HEK293T (cell line): ENCODE measurements around the gene UCP3.

Experiments used
- ARNT ChIP-seq: fragments of 450-650 bp; IDR thresholded peaks from 2 replicates; pipeline ENCODE4 v1.6.1; 2017; ENCODE audit warnings: mild to moderate bottlenecking
- BHLHE40 ChIP-seq: fragments of 450-650 bp; IDR thresholded peaks from 2 replicates; pipeline ENCODE4 v1.6.1; 2016; ENCODE audit warnings: mild to moderate bottlenecking, moderate library complexity, borderline replicate concordance
- CTBP1 ChIP-seq: fragments of 450-650 bp; IDR thresholded peaks from 2 replicates; pipeline ENCODE4 v1.6.1; 2016; ENCODE audit warnings: borderline replicate concordance
- ELF4 ChIP-seq: fragments of 450-650 bp; IDR thresholded peaks from 2 replicates; pipeline ENCODE4 v1.6.1; 2017; ENCODE audit warnings: antibody characterized with exemption
- FOXA1 ChIP-seq: fragments of 450-650 bp; IDR thresholded peaks from 2 replicates; pipeline ENCODE4 v1.6.1; 2016; ENCODE audit warnings: mild to moderate bottlenecking
- FOXK2 ChIP-seq: fragments of 450-650 bp; IDR thresholded peaks from 2 replicates; pipeline ENCODE4 v1.6.1; 2016; ENCODE audit warnings: mild to moderate bottlenecking
- FOXM1 ChIP-seq: fragments of 450-650 bp; IDR thresholded peaks from 2 replicates; pipeline ENCODE4 v1.6.1; 2017; ENCODE audit warnings: mild to moderate bottlenecking, borderline replicate concordance
- HDGF ChIP-seq: fragments of 450-650 bp; IDR thresholded peaks from 2 replicates; pipeline ENCODE4 v1.6.1; 2017; ENCODE audit warnings: antibody characterized with exemption, borderline replicate concordance
- LEF1 ChIP-seq: fragments of 450-650 bp; IDR thresholded peaks from 2 replicates; pipeline ENCODE4 v1.6.1; 2017; ENCODE audit warnings: mild to moderate bottlenecking, borderline replicate concordance
- SP1 ChIP-seq: fragments of 450-650 bp; IDR thresholded peaks from 2 replicates; pipeline ENCODE4 v1.6.1; 2017
- SUZ12 ChIP-seq: fragments of 450-650 bp; IDR thresholded peaks from 2 replicates; pipeline ENCODE4 v1.6.1; 2016; ENCODE audit warnings: mild to moderate bottlenecking
- TARDBP ChIP-seq: fragments of 450-650 bp; IDR thresholded peaks from 2 replicates; pipeline ENCODE4 v1.6.1; 2016
- TF ChIP-seq, protein P1 (sequence below): fragments of 450-650 bp; IDR thresholded peaks from 2 replicates; pipeline ENCODE4 v1.6.1; 2016

DNA sequence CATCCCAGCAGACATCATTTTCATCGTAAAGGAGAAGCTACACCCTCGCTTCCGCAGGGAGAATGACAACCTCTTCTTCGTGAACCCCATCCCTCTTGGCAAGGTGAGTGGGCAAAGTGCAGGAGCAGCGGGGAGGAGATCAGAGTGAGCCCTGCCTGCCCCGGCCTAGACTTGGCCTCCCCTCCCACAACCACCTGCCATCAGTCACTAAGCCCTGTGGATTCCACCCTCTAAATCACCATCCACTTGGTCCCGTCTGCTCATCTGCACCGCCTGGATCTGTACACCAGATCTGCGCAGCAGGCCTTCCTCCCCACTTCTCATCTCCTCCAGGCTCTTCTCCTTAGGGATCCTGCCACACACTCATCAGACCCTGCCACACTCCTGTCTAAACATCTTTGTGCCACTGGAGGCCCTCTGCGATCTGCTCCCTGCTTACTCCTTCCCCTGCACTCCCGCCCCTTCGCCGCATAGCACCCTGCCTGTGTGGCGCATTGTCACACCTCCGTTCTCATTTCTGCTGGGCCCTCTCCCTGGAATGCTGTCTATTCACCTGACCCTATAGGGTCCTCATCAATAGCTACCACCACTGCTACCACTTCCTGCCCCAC is 40.4 kb downstream of the UCP3 start:
- TF ChIP-seq FOXA1, result no peak
- no peak for TF ChIP-seq SUZ12
- no peak for TF ChIP-seq HDGF
- TF ChIP-seq SP1, result no peak
- no peak for TF ChIP-seq CTBP1
- TF ChIP-seq TARDBP, result no peak
- TF ChIP-seq FOXK2, result no peak
- TF ChIP-seq FOXM1, result no peak
- TF ChIP-seq, protein P1, sequence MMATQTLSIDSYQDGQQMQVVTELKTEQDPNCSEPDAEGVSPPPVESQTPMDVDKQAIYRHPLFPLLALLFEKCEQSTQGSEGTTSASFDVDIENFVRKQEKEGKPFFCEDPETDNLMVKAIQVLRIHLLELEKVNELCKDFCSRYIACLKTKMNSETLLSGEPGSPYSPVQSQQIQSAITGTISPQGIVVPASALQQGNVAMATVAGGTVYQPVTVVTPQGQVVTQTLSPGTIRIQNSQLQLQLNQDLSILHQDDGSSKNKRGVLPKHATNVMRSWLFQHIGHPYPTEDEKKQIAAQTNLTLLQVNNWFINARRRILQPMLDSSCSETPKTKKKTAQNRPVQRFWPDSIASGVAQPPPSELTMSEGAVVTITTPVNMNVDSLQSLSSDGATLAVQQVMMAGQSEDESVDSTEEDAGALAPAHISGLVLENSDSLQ, result no peak
- no peak for TF ChIP-seq ELF4
- no peak for TF ChIP-seq BHLHE40
- TF ChIP-seq ARNT, result no peak
- TF ChIP-seq LEF1, result no peak
